HUES64 (cell line): Measurements from ENCODE around the gene PLCZ1.
"Not testable (repeated sequence)": the region's sequence is repeated elsewhere in the genome, so short reads cannot be mapped to it uniquely, and the experiment has no call there.

Experiments
- H3K27ac ChIP-seq: 2 replicates; pipeline ENCODE4 v1.7.0; 2013; ENCODE audit warnings: low read depth, low read length, inconsistent platforms
- H3K27me3 ChIP-seq: 2 replicates; pipeline ENCODE4 v1.6.1; 2013; ENCODE audit warnings: mild to moderate bottlenecking, low read length; ENCODE audit not compliant: insufficient read depth
- H3K36me3 ChIP-seq: 2 replicates; pipeline ENCODE4 v1.6.1; 2013; ENCODE audit warnings: mild to moderate bottlenecking, low read length; ENCODE audit not compliant: insufficient read depth
- H3K4me1 ChIP-seq: 2 replicates; pipeline ENCODE4 v1.6.1; 2013; ENCODE audit warnings: mild to moderate bottlenecking, low read length, moderate library complexity; ENCODE audit not compliant: insufficient read depth
- H3K4me3 ChIP-seq: 2 replicates; pipeline ENCODE4 v1.5.1; 2013; ENCODE audit warnings: mild to moderate bottlenecking, low read length, moderate library complexity
- H3K9ac ChIP-seq: 2 replicates; pipeline ENCODE4 v1.6.1; 2013; ENCODE audit warnings: mild to moderate bottlenecking, low read depth, low read length
- H3K9me3 ChIP-seq: 2 replicates; pipeline ENCODE4 v1.6.1; 2013; ENCODE audit warnings: low read depth, low read length; ENCODE audit not compliant: insufficient read depth
- WGBS: fragments of 150-250, 120-280 bp; methylation state at CpG from one replicate; pipeline ENCODE4 v1.1.7; 2013; ENCODE audit warnings: missing lambda C conversion rate; 5-methylcytosine and 5-hydroxymethylcytosine counted together

PLCZ1 gene

GRCh38 chr12:18700271-18700670, 37.5 kb downstream of the PLCZ1 start:
- Histone ChIP-seq H3K4me1 (peaks cover 13% of the 10 kb centered on the region), H3K27ac (no peak overlapping the region), H3K36me3 (no peaks in the 10 kb centered on the region), H3K9ac (no peak overlapping the region), H3K9me3 (no peaks in the 10 kb centered on the region), H3K4me3 (no peak overlapping the region), H3K27me3 (no peaks in the 10 kb centered on the region)
- 80% methylated on average over 3 of the region's 3 CpGs for WGBS

GRCh38 chr12:18696971-18697602, 40.7 kb downstream of the PLCZ1 start:
- Histone ChIP-seq H3K27ac (no peak overlapping the region), H3K36me3 (no peaks in the 10 kb centered on the region), H3K4me3 (no peak overlapping the region), H3K4me1 (peaks cover 5% of the 10 kb centered on the region; the same call in 1 of the 2 replicates), H3K9ac (no peak overlapping the region), H3K9me3 (no peaks in the 10 kb centered on the region), H3K27me3 (no peaks in the 10 kb centered on the region)

- H3K4me1 ChIP-seq, H3K9ac ChIP-seq, H3K9me3 ChIP-seq, H3K36me3 ChIP-seq, H3K27ac ChIP-seq, H3K27me3 ChIP-seq, H3K4me3 ChIP-seq: not testable (repeated sequence)
- WGBS = 97% methylated on average over 3 of the region's 5 CpGs
Observed at GRCh38 chr12:18693986-18694385, 43.8 kb downstream of the PLCZ1 start.

GRCh38 chr12:18690653-18691052, 47.2 kb downstream of the PLCZ1 start:
- H3K9me3 ChIP-seq = no peaks in the 10 kb centered on the region
- no peak overlapping the region for H3K9ac ChIP-seq
- 93% methylated on average over 4 of the region's 4 CpGs for WGBS
- peaks cover 4% of the 10 kb centered on the region; the same call in 1 of the 2 replicates for H3K4me1 ChIP-seq
- no peaks in the 10 kb centered on the region for H3K27me3 ChIP-seq
- H3K36me3 ChIP-seq = no peaks in the 10 kb centered on the region
- H3K27ac ChIP-seq = no peak overlapping the region
- no peak overlapping the region for H3K4me3 ChIP-seq

GRCh38 chr12:18689771-18690170, 48.0 kb downstream of the PLCZ1 start:
- WGBS = 92% methylated on average over 3 of the region's 3 CpGs

GRCh38 chr12:18684430-18684829, 53.4 kb downstream of the PLCZ1 start:
- no peaks in the 10 kb centered on the region for H3K27me3 ChIP-seq
- no peaks in the 10 kb centered on the region for H3K36me3 ChIP-seq
- H3K4me3 ChIP-seq = no peak overlapping the region
- H3K4me1 ChIP-seq = peaks cover 30% of the 10 kb centered on the region
- H3K9ac ChIP-seq = no peak overlapping the region
- no peak overlapping the region for H3K27ac ChIP-seq
- H3K9me3 ChIP-seq = no peaks in the 10 kb centered on the region
- 82% methylated on average over 1 of the region's 1 CpG for WGBS

More at GRCh38 chr12:18689771-18690170, 48.0 kb downstream of the PLCZ1 start:
- Histone ChIP-seq H3K4me1 (peaks cover 4% of the 10 kb centered on the region; the same call in 1 of the 2 replicates), H3K9ac (no peak overlapping the region), H3K4me3 (no peak overlapping the region), H3K27me3 (no peaks in the 10 kb centered on the region), H3K27ac (no peak overlapping the region), H3K9me3 (no peaks in the 10 kb centered on the region), H3K36me3 (no peaks in the 10 kb centered on the region)

GRCh38 chr12:18683327-18684013, 54.3 kb downstream of the PLCZ1 start:
- Histone ChIP-seq H3K27ac (no peak overlapping the region; the same call in 1 of the 2 replicates), H3K9ac (no peak overlapping the region), H3K9me3 (no peaks in the 10 kb centered on the region), H3K4me3 (no peak overlapping the region), H3K27me3 (no peaks in the 10 kb centered on the region), H3K4me1 (peaks cover 30% of the 10 kb centered on the region), H3K36me3 (no peaks in the 10 kb centered on the region)
- WGBS = 95% methylated on average over 2 of the region's 2 CpGs

- Histone ChIP-seq H3K4me1 (peaks cover 30% of the 10 kb centered on the region), H3K4me3 (no peak overlapping the region), H3K9me3 (no peaks in the 10 kb centered on the region), H3K36me3 (no peaks in the 10 kb centered on the region), H3K27ac (no peak overlapping the region), H3K9ac (no peak overlapping the region), H3K27me3 (no peaks in the 10 kb centered on the region)
- WGBS = 6% methylated on average over 2 of the region's 3 CpGs
Observed at GRCh38 chr12:18681818-18682217, 56.0 kb downstream of the PLCZ1 start.

GRCh38 chr12:18676996-18677588, 60.7 kb downstream of the PLCZ1 start:
- H3K36me3 ChIP-seq = no peaks in the 10 kb centered on the region
- H3K27me3 ChIP-seq = no peaks in the 10 kb centered on the region
- 90% methylated on average over 5 of the region's 5 CpGs for WGBS
- H3K27ac ChIP-seq = no peak overlapping the region
- H3K9me3 ChIP-seq = no peaks in the 10 kb centered on the region
- no peak overlapping the region for H3K9ac ChIP-seq
- H3K4me3 ChIP-seq = no peak overlapping the region
- peaks cover 11% of the 10 kb centered on the region for H3K4me1 ChIP-seq

- Histone ChIP-seq H3K36me3 (no peaks in the 10 kb centered on the region), H3K27ac (no peak overlapping the region), H3K9ac (no peak overlapping the region), H3K4me1 (peaks cover 2% of the 10 kb centered on the region; the same call in 1 of the 2 replicates), H3K9me3 (no peaks in the 10 kb centered on the region), H3K4me3 (no peak overlapping the region), H3K27me3 (no peaks in the 10 kb centered on the region)
Observed at GRCh38 chr12:18676141-18676540, 61.7 kb downstream of the PLCZ1 start.

GRCh38 chr12:18658829-18659228, 79.0 kb downstream of the PLCZ1 start:
- H3K36me3 ChIP-seq = no peaks in the 10 kb centered on the region
- no peaks in the 10 kb centered on the region for H3K27me3 ChIP-seq
- H3K27ac ChIP-seq = no peak overlapping the region
- H3K9ac ChIP-seq = no peak overlapping the region
- no peak overlapping the region for H3K4me3 ChIP-seq
- H3K4me1 ChIP-seq = peaks cover 4% of the 10 kb centered on the region; the same call in 1 of the 2 replicates
- no peaks in the 10 kb centered on the region for H3K9me3 ChIP-seq
